Measurements from ENCODE around the gene ADAMTS17.

DNA sequence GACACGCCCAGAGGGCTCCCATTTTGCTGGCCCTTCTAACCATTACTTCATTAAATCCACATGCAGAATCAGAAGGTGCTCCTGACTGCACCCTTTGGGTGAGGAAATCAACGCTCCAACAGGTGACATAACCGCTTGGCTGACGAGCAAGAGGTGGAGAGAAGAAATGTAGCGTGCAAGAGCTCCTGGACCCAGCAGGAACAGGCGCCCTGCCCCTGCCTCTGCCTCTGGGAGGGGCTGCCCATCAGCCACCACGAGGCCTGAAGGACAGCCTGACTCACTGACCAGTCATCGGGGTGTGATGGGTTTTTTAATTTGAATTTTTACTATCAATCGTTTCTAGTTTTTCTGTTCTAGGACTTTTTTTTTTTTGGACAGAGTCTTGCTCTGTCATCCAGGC is 218.2 kb downstream of the ADAMTS17 start:
- TF ChIP-seq, protein P1, sequence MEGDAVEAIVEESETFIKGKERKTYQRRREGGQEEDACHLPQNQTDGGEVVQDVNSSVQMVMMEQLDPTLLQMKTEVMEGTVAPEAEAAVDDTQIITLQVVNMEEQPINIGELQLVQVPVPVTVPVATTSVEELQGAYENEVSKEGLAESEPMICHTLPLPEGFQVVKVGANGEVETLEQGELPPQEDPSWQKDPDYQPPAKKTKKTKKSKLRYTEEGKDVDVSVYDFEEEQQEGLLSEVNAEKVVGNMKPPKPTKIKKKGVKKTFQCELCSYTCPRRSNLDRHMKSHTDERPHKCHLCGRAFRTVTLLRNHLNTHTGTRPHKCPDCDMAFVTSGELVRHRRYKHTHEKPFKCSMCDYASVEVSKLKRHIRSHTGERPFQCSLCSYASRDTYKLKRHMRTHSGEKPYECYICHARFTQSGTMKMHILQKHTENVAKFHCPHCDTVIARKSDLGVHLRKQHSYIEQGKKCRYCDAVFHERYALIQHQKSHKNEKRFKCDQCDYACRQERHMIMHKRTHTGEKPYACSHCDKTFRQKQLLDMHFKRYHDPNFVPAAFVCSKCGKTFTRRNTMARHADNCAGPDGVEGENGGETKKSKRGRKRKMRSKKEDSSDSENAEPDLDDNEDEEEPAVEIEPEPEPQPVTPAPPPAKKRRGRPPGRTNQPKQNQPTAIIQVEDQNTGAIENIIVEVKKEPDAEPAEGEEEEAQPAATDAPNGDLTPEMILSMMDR (IDR thresholded peaks at IDR 0.05 in 4 of 5, conservative IDR thresholded peaks at IDR 0.05 in 1 of 5), result no peak
- no peak for TF ChIP-seq POLR2A (IDR thresholded peaks at IDR 0.05)
